HEK293 (cell line): ENCODE measurements around the gene MRPS16.

Experiments used
- CTCF ChIA-PET: fragments of 350-600 bp; formaldehyde crosslinking; extraction: SDS; loops from one replicate; lab custom pipeline; 2021; ENCODE audit warnings: antibody characterized with exemption; lab: Yijun Ruan, JAX
- POLR2A ChIA-PET: fragments of 300-600 bp; formaldehyde crosslinking; extraction: SDS; loops from one replicate; lab custom pipeline; 2020; ENCODE audit warnings: antibody characterized with exemption, inconsistent platforms; lab: Yijun Ruan, JAX
- H3K27ac ChIP-seq: fragments of 200-500 bp; sonication (Bioruptor generic); 2 replicates; pipeline ENCODE4 v1.5.1; 2014; ENCODE audit warnings: low read depth, low read length, control low read depth, inconsistent platforms; ENCODE audit errors: extremely low read depth
- H3K36me3 ChIP-seq, 2 experiments: fragments of 200-500 bp in 1 of 2; sonication (Bioruptor generic) in 1 of 2; 1 replicate in 1 of 2; 2 replicates in 1 of 2; pipeline ENCODE4 v1.5.1; 2014 to 2017; ENCODE audit warnings: inconsistent platforms in 2 of 2, low read length in 2 of 2; ENCODE audit not compliant: control insufficient read depth in 2 of 2, insufficient read depth in 1 of 2
- H3K4me1 ChIP-seq: fragments of 200-500 bp; sonication (Bioruptor generic); 2 replicates; pipeline ENCODE4 v1.5.1; 2014; ENCODE audit warnings: mild to moderate bottlenecking, low read length, inconsistent platforms; ENCODE audit not compliant: control insufficient read depth, insufficient read depth
- H3K4me3 ChIP-seq: 2 replicates; pipeline ENCODE4 v1.5.1; 2011; ENCODE audit warnings: low read depth, mild to moderate bottlenecking, control low read depth, low read length, moderate library complexity
- H3K9me3 ChIP-seq: fragments of 200-500 bp; sonication (Bioruptor generic); 2 replicates; pipeline ENCODE4 v1.5.1; 2014; ENCODE audit warnings: low read depth, low read length, inconsistent platforms; ENCODE audit not compliant: control insufficient read depth, insufficient read depth
- GLI4 ChIP-seq: fragments of 450-650 bp; formaldehyde crosslinking; IDR thresholded peaks from 2 replicates; pipeline ENCODE4 v1.5.1; 2016; ENCODE audit warnings: missing biosample characterization, missing genetic modification characterization
- HOXA7 ChIP-seq: sonication (generic); formaldehyde crosslinking; IDR thresholded peaks from 2 replicates; pipeline ENCODE4 v1.8.1; 2022; ENCODE audit warnings: missing genetic modification reagents, borderline replicate concordance
- INSM2 ChIP-seq: fragments of 450-650 bp; formaldehyde crosslinking; IDR thresholded peaks from 2 replicates; pipeline ENCODE4 v1.5.1; 2016; ENCODE audit warnings: missing biosample characterization, missing genetic modification characterization
- KLF8 ChIP-seq: fragments of 450-650 bp; formaldehyde crosslinking; IDR thresholded peaks from 2 replicates; pipeline ENCODE4 v1.5.1; 2016; ENCODE audit warnings: missing biosample characterization, missing genetic modification characterization
- PRDM2 ChIP-seq: fragments of 450-650 bp; formaldehyde crosslinking; IDR thresholded peaks from 2 replicates; pipeline ENCODE4 v1.5.1; 2016; ENCODE audit warnings: missing biosample characterization, missing genetic modification characterization, borderline replicate concordance
- ZNF138 ChIP-seq: fragments of 450-650 bp; formaldehyde crosslinking; IDR thresholded peaks from 2 replicates; pipeline ENCODE4 v1.5.1; 2016; ENCODE audit warnings: missing biosample characterization, missing genetic modification characterization, borderline replicate concordance
- ZNF140 ChIP-seq: fragments of 450-650 bp; formaldehyde crosslinking; IDR thresholded peaks from 2 replicates; pipeline ENCODE4 v1.5.1; 2016; ENCODE audit warnings: missing biosample characterization, missing genetic modification characterization
- ZNF155 ChIP-seq: fragments of 450-650 bp; formaldehyde crosslinking; IDR thresholded peaks from 2 replicates; pipeline ENCODE4 v1.5.1; 2016; ENCODE audit warnings: missing biosample characterization, missing genetic modification characterization
- ZNF175 ChIP-seq: fragments of 450-650 bp; formaldehyde crosslinking; IDR thresholded peaks from 2 replicates; pipeline ENCODE4 v1.5.1; 2016; ENCODE audit warnings: missing biosample characterization, missing genetic modification characterization
- ZNF223 ChIP-seq: fragments of 450-650 bp; formaldehyde crosslinking; IDR thresholded peaks from 2 replicates; pipeline ENCODE4 v1.5.1; 2016; ENCODE audit warnings: missing biosample characterization, missing genetic modification characterization
- ZNF248 ChIP-seq: fragments of 450-650 bp; formaldehyde crosslinking; IDR thresholded peaks from 2 replicates; pipeline ENCODE4 v1.5.1; 2017; ENCODE audit warnings: missing biosample characterization, missing genetic modification characterization
- ZNF335 ChIP-seq: fragments of 450-650 bp; formaldehyde crosslinking; conservative IDR thresholded peaks from 2 replicates; pipeline ENCODE4 v1.5.1; 2016; ENCODE audit warnings: missing biosample characterization, missing genetic modification characterization
- ZNF549 ChIP-seq: fragments of 450-650 bp; IDR thresholded peaks from 2 replicates; pipeline ENCODE4 v1.5.1; 2018; ENCODE audit warnings: missing biosample characterization, missing genetic modification characterization, mild to moderate bottlenecking, inconsistent platforms, moderate library complexity
- ZNF560 ChIP-seq: fragments of 450-650 bp; formaldehyde crosslinking; IDR thresholded peaks from 2 replicates; pipeline ENCODE4 v1.5.1; 2017; ENCODE audit warnings: missing biosample characterization, missing genetic modification characterization, borderline replicate concordance
- ZNF610 ChIP-seq: fragments of 450-650 bp; formaldehyde crosslinking; IDR thresholded peaks from 2 replicates; pipeline ENCODE4 v1.5.1; 2016; ENCODE audit warnings: missing biosample characterization, missing genetic modification characterization, borderline replicate concordance
- ZNF677 ChIP-seq: fragments of 450-650 bp; IDR thresholded peaks from 2 replicates; pipeline ENCODE4 v1.5.0; 2018; ENCODE audit warnings: missing biosample characterization, mild to moderate bottlenecking, missing genetic modification characterization, moderate library complexity
- ZNF701 ChIP-seq: fragments of 450-650 bp; formaldehyde crosslinking; IDR thresholded peaks from 2 replicates; pipeline ENCODE4 v1.5.1; 2016; ENCODE audit warnings: missing biosample characterization, missing genetic modification characterization
- ZNF791 ChIP-seq: fragments of 450-650 bp; formaldehyde crosslinking; IDR thresholded peaks from 2 replicates; pipeline ENCODE4 v1.5.1; 2016; ENCODE audit warnings: missing biosample characterization, missing genetic modification characterization
- ZSCAN18 ChIP-seq: fragments of 450-650 bp; formaldehyde crosslinking; IDR thresholded peaks from 2 replicates; pipeline ENCODE4 v1.5.1; 2016; ENCODE audit warnings: missing biosample characterization, missing genetic modification characterization
- TF ChIP-seq, protein P1 (sequence below): fragments of 450-650 bp; formaldehyde crosslinking; IDR thresholded peaks from 2 replicates; pipeline ENCODE4 v1.5.1; 2017; ENCODE audit warnings: missing biosample characterization, missing genetic modification characterization

MRPS16 gene

GRCh38 chr10:73205081-73205480 lies 47.4 kb downstream of the MRPS16 start:
- POLR2A ChIA-PET = no interaction called here
- no peak for TF ChIP-seq ZSCAN18 (tag by site-specific recombination)
- TF ChIP-seq ZNF140 (tag by site-specific recombination) = no peak
- no peak for TF ChIP-seq ZNF701 (tag by site-specific recombination)
- no peak for TF ChIP-seq ZNF335 (tag by site-specific recombination)
- TF ChIP-seq ZNF155 (tag by site-specific recombination) = no peak
- no peak for TF ChIP-seq HOXA7 (CRISPR knock-in tag)
- TF ChIP-seq, protein P1, sequence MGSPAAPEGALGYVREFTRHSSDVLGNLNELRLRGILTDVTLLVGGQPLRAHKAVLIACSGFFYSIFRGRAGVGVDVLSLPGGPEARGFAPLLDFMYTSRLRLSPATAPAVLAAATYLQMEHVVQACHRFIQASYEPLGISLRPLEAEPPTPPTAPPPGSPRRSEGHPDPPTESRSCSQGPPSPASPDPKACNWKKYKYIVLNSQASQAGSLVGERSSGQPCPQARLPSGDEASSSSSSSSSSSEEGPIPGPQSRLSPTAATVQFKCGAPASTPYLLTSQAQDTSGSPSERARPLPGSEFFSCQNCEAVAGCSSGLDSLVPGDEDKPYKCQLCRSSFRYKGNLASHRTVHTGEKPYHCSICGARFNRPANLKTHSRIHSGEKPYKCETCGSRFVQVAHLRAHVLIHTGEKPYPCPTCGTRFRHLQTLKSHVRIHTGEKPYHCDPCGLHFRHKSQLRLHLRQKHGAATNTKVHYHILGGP (tag by site-specific recombination) = no peak
- TF ChIP-seq ZNF791 (tag by site-specific recombination) = no peak
- TF ChIP-seq ZNF175 (tag by site-specific recombination) = no peak
- TF ChIP-seq GLI4 = no peak
- TF ChIP-seq ZNF223 = no peak
- no peak for TF ChIP-seq ZNF138 (tag by site-specific recombination)
- TF ChIP-seq INSM2 = no peak
- TF ChIP-seq PRDM2 (tag by site-specific recombination) = no peak
- no peak for TF ChIP-seq ZNF549 (tag by site-specific recombination)
- no peak for TF ChIP-seq KLF8 (tag by site-specific recombination)
- no peak for TF ChIP-seq ZNF248 (tag by site-specific recombination)
- TF ChIP-seq ZNF560 (tag by site-specific recombination) = no peak
- no peak for TF ChIP-seq ZNF610 (tag by site-specific recombination)
- no peak for TF ChIP-seq ZNF677 (tag by site-specific recombination)
- Histone ChIP-seq H3K4me1 (no peaks in the 10 kb centered on the region), H3K27ac (no peak overlapping the region), H3K9me3 (no peaks in the 10 kb centered on the region), H3K4me3 (no peak overlapping the region), H3K36me3 (peaks cover 0 to 23% of the 10 kb centered on the region in 2 experiments; a peak in 1 of 3 replicates)
- CTCF ChIA-PET = interaction anchor here (0.6 to 1.3 kb wide), 2 partner anchors 13 to 337 kb away, joined by 3 to 8 read pairs; no protein-coding TSS in a partner anchor
